ENCODE measurements around the gene IGSF11. TPM values are rescaled to one million over a fixed set of nuclear protein-coding genes. Genes with fewer than 3 reads are reported as not detected.

Gene IGSF11
- polyA plus RNA-seq, 3 donors, result not detected

- intact Hi-C loops (cut with micrococcal nuclease), result no loop called here
Observed at GRCh38 chr3:119069725-119070124, 35.1 kb upstream of the IGSF11 start.

GRCh38 chr3:119063471-119063870 lies 28.8 kb upstream of the IGSF11 start:
- Mint-ChIP-seq H3K4me1 (no peaks in the 10 kb centered on the region), H3K9me3 (no peaks in the 10 kb centered on the region), H3K27me3 (ENCODE audit: low read depth in 3 of 3) (no peaks in the 10 kb centered on the region), H3K4me3 (no peak overlapping the region), H3K36me3 (no peaks in the 10 kb centered on the region), H3K27ac (no peak overlapping the region)
- Histone ChIP-seq H3K9ac (ENCODE audit: insufficient read depth, low read length, poor library complexity, severe bottlenecking) (no peak overlapping the region), H3K27ac (ENCODE audit: low read depth in 1 of 2, low read length in 2 of 2) (no peak overlapping the region), H3K79me2 (ENCODE audit: insufficient read depth, low read length) (no peaks in the 10 kb centered on the region), H4K20me1 (ENCODE audit: insufficient read depth, low read length) (no peaks in the 10 kb centered on the region), H3K4me1 (ENCODE audit: control insufficient read depth in 1 of 2, insufficient read depth in 2 of 2, low read length in 2 of 2) (no peaks in the 10 kb centered on the region), H3K9me3 (replicated peaks in 1 of 2; ENCODE audit: control insufficient read depth in 1 of 2, insufficient read depth in 1 of 2, low read length in 2 of 2) (no peaks in the 10 kb centered on the region), H3K36me3 (replicated peaks in 1 of 2; ENCODE audit: control insufficient read depth in 1 of 2, insufficient read depth in 2 of 2, low read length in 2 of 2) (no peaks in the 10 kb centered on the region), H3K4me2 (replicated peaks; ENCODE audit: extremely low read depth, low read length, poor library complexity, severe bottlenecking) (no peak overlapping the region), H3K4me3 (replicated peaks in 1 of 3; ENCODE audit: low read depth in 2 of 3, low read length in 3 of 3) (no peak overlapping the region), H3K27me3 (ENCODE audit: control insufficient read depth in 2 of 2, insufficient read depth in 2 of 2, low read length in 2 of 2) (no peaks in the 10 kb centered on the region), H2AFZ (ENCODE audit: insufficient read depth, low read depth, low read length, poor library complexity, severe bottlenecking) (no peak overlapping the region)
- no CpG with 5 or more reads among the region's 1 CpG for WGBS (ENCODE audit: insufficient coverage)
- intact Hi-C loops (cut with micrococcal nuclease), result no loop called here
- no peak for TF ChIP-seq CTCF (IDR thresholded peaks at IDR 0.05)
- no peak for DNase-seq

More at GRCh38 chr3:119069725-119070124, 35.1 kb upstream of the IGSF11 start:
- Mint-ChIP-seq H3K36me3 (no peaks in the 10 kb centered on the region), H3K27me3 (ENCODE audit: low read depth in 3 of 3) (peaks cover 0 to 1% (median 0%) of the 10 kb centered on the region in 3 donors), H3K9me3 (peaks cover 4 to 18% (median 8%) of the 10 kb centered on the region in 7 donors), H3K27ac (no peak overlapping the region), H3K4me3 (no peak overlapping the region), H3K4me1 (no peaks in the 10 kb centered on the region)
- H3K9ac ChIP-seq (ENCODE audit: insufficient read depth, low read length, poor library complexity, severe bottlenecking), result no peak overlapping the region
- H3K4me1 ChIP-seq (ENCODE audit: control insufficient read depth in 1 of 2, insufficient read depth in 2 of 2, low read length in 2 of 2), result no peaks in the 10 kb centered on the region
- no peaks in the 10 kb centered on the region for H4K20me1 ChIP-seq (ENCODE audit: insufficient read depth, low read length)
- no CpG with 5 or more reads among the region's 3 CpGs for WGBS (ENCODE audit: insufficient coverage)
- no peak overlapping the region for H3K27ac ChIP-seq (ENCODE audit: low read depth in 1 of 2, low read length in 2 of 2)
- no peaks in the 10 kb centered on the region for H3K36me3 ChIP-seq (replicated peaks in 1 of 2; ENCODE audit: control insufficient read depth in 1 of 2, insufficient read depth in 2 of 2, low read length in 2 of 2)
- H3K79me2 ChIP-seq (ENCODE audit: insufficient read depth, low read length), result no peaks in the 10 kb centered on the region
- H3K27me3 ChIP-seq (ENCODE audit: control insufficient read depth in 2 of 2, insufficient read depth in 2 of 2, low read length in 2 of 2), result no peaks in the 10 kb centered on the region
- H3K9me3 ChIP-seq (replicated peaks in 1 of 2; ENCODE audit: control insufficient read depth in 1 of 2, insufficient read depth in 1 of 2, low read length in 2 of 2), result peaks cover 0 to 11% of the 10 kb centered on the region in 2 donors
- no peak overlapping the region for H2AFZ ChIP-seq (ENCODE audit: insufficient read depth, low read depth, low read length, poor library complexity, severe bottlenecking)
- no peak for TF ChIP-seq CTCF (IDR thresholded peaks at IDR 0.05)
- H3K4me3 ChIP-seq (replicated peaks in 1 of 3; ENCODE audit: low read depth in 2 of 3, low read length in 3 of 3), result no peak overlapping the region
- no peak for DNase-seq
- no peak overlapping the region for H3K4me2 ChIP-seq (replicated peaks; ENCODE audit: extremely low read depth, low read length, poor library complexity, severe bottlenecking)
